Left colon (tissue), 2 donors: Measurements from ENCODE around the gene PPP1CA. TPM values are rescaled to one million over a fixed set of nuclear protein-coding genes. Genes with fewer than 3 reads are reported as not detected.
"Not testable (repeated sequence)": the region's sequence is repeated elsewhere in the genome, so short reads cannot be mapped to it uniquely, and the experiment has no call there.

Experiments
- ATAC-seq: fragments of 200-7000 bp; cut with Tn5 transposase; one replicate; pipeline ENCODE4 v1.9.1; 2020; ENCODE audit warnings: mild to moderate bottlenecking, moderate library complexity
- DNase-seq, 2 donors: peaks; one replicate each; pipeline ENCODE4 v3.0.0-alpha.2; 2020
- intact Hi-C, 2 donors: fragments of 100-400 bp; cut with DNase I in 1 of 2; cut with micrococcal nuclease in 1 of 2; formaldehyde crosslinking; loops; one replicate each; pipeline versions ENCODE4 v1.11.2 to v1.14.0; 2022; cut with DNase I, micrococcal nuclease
- total RNA-seq, 2 donors: library from RNA; stranded (reverse); fragmentation: NEBNext Ultra II Directional; extraction: Animal tissue kit (Norgen Biotek cat#: 25700); gene quantifications; one replicate each; pipeline ENCODE4 v1.2.1, GENCODE V29; 2021
- donor health status: DM: no; HTN: no; CAD: no.
- donor health status: DM: yes; HTN: yes; CAD: no.

PPP1CA gene
- total RNA-seq, 2 donors from 2014 or later, result 214 to 243 TPM

DNA sequence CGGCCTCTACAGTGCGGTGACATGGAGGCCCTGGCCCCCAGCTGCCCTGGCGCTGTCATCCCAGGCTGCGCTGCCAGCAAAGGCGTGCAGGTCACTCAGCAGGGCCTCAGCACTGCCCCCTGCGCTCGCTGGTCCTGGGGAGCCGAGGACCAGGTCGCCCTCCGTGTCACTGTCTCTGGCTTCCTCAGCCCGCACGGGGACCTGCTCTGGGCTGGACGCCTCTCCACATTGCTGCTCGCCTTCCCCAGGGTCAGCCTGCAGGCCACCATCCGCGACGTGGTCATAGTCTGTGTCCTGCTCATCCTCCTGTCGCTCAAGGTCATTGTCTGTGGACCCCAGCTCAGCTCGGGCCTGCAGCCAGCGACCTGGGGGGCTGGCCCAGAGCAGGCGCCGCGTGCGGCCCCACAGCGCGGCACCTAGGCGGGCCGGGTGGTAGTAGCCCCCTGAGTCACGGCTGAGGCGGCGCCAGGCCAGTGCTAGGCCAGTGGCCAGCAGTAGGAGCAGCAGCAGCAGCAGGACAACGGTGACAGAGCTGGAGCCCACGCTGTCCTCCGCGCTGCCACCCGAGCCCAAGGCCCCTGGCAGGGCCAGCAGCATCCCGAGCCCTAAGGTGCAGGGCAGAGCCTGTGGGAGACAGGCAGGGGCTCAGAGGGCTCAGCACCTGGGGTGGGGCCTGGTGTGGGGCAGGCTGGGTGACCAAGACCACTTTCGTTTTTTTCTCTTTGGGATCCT, 34.2 kb upstream of the PPP1CA start:
- DNase-seq, result no peak
- intact Hi-C loops, result no loop called here
- ATAC-seq, result peak; percentile 1

DNA sequence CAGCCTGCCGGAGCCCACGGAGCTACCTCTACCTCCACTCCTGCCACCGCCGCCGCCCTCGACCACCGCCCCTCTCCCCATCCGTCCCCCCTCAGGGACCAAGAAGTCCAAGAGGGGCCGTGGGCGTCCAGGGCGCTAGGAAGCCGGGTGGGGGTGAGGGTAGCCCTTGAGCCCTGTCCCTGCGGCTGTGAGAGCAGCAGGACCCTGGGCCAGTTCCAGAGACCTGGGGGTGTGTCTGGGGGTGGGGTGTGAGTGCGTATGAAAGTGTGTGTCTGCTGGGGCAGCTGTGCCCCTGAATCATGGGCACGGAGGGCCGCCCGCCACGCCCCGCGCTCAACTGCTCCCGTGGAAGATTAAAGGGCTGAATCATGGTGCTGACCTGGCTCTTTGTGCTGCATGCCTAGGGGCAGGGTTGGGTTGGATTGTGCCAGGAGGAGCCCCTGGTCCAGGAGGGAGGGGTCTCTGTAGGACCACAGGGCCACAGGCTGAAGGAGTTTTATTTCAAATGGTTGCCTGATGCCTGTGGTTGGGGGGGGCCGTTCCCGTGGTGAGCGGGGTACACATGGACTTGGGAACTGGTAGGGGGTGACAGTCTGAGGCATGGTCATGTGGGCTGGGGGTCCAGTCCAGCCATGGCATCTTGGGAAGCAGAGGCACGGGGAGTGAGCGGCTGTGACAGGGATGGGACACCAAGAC, 33.5 kb upstream of the PPP1CA start:
- ATAC-seq, result no peak
- intact Hi-C loops, result no loop called here
- DNase-seq, result no peak

DNA sequence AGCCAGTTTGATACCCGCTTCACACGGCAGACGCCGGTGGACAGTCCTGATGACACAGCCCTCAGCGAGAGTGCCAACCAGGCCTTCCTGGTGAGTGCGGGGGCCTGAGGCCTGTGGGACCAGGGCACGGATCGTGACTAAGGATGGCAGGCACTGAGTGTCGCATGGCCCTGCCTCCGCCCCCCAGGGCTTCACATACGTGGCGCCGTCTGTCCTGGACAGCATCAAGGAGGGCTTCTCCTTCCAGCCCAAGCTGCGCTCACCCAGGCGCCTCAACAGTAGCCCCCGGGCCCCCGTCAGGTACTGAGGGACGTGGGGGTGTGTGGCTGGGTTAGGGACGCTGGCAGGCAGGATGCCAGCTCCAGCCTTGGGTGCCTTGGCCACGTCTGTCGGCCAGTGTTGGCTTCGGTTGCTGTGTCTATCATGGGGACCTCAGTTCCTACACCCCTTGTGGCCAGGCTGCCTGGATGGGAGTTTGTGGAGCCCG, 32.8 kb upstream of the PPP1CA start:
- intact Hi-C loops, result no loop called here
- ATAC-seq, result no peak

DNA sequence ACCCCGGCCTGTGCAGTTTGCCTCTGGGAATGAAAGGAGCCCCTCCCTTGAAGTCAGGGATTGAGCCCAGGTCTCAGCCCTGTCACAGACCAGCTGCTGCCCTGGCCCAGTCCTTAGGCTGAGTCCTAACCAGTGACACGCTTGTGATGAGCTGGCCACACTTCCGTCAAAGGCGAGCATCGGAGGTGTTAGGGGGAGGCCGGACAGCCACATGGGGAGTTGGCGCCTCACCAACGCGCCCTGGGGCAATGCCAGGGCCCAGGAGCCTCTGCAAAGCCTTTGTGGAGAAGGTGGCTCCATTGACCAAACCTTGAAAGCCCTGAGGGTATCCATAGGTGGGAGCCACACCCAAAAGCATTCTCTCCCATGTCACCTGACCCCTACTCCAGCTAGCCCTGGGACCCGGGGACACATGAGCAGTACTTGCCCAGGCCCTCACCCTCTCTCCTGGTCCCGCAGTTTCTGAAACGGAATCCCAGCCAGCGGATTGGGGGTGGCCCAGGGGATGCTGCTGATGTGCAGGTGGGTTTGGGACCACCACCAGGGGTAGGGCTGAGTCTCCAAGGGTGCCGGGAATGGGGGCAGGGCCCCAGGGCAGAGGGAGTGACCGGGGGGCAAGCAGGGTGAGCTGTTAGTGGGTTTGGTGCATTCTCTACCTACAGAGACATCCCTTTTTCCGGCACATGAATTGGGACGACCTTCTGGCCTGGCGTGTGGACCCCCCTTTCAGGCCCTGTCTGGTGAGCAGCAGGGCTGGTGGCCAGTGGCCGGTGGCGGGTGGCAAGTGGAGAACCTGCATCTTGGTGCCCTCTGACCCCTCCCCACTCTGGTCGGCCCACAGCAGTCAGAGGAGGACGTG, 32.1 kb upstream of the PPP1CA start:
- ATAC-seq, result no peak
- intact Hi-C loops, result no loop called here
- DNase-seq, result no peak

More for the DNA sequence above, 32.8 kb upstream of the PPP1CA start:
- DNase-seq, result no peak

DNA sequence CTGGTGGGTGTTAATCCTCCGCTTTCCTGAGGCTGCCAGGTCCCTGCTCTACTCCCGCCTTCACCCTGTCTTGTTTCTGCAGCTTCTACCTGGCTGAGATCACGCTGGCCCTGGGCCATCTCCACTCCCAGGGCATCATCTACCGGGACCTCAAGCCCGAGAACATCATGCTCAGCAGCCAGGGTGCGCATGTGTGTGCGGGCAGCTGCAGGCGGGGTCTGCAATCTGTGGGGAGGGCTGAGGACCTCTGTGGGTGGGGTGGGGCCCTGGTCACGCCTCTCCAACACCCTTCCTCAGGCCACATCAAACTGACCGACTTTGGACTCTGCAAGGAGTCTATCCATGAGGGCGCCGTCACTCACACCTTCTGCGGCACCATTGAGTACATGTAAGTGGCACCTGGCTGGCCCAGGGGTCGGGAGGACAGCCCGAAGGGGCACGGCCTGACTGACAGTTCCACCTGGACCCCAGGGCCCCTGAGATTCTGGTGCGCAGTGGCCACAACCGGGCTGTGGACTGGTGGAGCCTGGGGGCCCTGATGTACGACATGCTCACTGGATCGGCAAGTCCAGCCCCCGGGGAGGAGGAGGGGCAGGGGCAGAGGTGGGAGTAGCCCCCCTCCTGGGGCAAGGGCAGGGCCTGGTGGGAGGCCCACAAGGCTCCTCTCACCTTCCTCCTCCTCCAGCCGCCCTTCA, 31.1 kb upstream of the PPP1CA start:
- DNase-seq (no peak), ATAC-seq (no peak)
- intact Hi-C loops, result no loop called here

DNA sequence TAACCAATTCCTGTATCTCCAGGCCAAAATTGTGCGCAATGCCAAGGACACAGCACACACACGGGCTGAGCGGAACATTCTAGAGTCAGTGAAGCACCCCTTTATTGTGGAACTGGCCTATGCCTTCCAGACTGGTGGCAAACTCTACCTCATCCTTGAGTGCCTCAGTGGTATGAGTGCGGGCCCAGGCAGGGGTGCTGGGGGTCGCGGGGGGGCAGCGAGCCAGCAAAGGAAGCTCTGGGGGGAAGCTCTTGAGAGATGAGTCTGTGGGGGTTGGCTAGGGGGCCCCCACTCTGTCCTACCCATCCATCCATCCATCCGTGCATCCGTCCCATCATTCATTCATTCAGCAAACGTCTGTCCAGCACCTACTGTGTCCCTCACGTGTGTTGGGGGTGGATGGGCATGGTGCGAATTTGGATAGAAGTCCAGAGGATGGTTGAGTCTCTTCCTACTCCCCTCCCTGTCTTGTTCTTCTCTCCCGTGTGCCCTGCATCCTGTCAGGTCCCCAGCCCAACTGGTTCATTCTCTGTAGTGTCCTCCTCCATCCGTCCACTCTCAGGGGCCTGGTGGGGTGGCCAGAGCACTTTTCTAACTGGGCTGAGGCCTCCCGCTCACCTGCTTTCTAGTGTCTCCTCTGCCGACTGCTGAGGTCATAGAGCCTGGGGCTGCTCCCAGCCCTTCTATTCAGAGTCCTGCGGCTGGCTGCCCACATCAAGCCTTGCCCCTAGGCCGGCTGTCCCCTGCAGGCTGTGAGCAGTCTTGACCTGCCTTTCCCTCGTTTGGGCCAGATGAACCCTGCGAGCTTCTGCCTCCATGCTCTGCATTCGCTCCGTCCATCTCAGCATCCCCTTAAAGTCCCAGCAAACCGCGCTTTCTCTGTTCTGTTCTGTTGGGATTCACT, 29.9 kb upstream of the PPP1CA start:
- DNase-seq, result no peak
- intact Hi-C loops, result no loop called here
- no peak for ATAC-seq

DNA sequence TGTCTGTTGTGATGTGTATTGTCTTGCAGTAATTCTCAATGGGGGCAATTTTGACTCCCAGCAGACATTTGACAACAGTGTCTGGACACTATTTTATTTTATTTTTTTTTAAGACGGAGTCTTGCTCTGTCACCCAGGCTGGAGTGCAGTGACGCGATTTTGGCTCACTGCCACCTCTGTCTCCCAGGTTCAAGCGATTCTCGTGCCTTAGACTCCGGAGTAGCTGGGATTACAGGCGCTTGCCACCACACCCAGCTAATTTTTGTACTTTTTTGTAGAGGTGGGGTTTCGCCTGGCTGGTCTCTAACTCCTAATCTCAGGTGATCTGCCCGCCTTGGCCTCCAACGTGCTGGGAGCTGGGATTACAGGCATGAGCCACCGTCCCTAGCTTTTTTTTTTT, 28.1 kb upstream of the PPP1CA start:
- no peak for ATAC-seq
- no peak for DNase-seq
- intact Hi-C loops, result no loop called here

DNA sequence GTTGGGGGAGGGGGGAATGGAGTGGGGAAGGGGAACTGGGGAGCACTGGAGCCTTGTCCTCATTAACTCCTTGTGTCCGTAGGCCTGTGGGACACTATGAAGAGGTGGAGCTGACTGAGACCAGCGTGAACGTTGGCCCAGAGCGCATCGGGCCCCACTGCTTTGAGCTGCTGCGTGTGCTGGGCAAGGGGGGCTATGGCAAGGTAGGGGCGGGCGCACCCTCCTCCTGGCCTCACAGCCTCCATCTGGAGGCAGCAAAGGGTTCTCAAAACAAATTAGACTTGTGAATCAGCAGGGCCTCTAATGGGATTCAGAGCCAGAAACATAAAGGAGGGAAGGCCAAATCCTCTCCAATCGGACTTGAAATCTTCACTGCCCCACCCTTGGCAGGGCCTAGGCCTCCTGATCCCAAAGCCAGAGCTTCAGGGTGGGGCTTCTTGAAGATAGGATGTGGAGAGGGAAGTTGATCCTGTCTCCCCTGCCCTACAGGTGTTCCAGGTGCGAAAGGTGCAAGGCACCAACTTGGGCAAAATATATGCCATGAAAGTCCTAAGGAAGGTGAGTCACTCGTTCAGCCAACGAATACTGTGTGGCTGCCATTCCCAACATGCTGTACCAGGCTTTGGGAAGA, 27.5 kb upstream of the PPP1CA start:
- intact Hi-C loops, result no loop called here
- DNase-seq (no peak), ATAC-seq (peak; percentile 2)

DNA sequence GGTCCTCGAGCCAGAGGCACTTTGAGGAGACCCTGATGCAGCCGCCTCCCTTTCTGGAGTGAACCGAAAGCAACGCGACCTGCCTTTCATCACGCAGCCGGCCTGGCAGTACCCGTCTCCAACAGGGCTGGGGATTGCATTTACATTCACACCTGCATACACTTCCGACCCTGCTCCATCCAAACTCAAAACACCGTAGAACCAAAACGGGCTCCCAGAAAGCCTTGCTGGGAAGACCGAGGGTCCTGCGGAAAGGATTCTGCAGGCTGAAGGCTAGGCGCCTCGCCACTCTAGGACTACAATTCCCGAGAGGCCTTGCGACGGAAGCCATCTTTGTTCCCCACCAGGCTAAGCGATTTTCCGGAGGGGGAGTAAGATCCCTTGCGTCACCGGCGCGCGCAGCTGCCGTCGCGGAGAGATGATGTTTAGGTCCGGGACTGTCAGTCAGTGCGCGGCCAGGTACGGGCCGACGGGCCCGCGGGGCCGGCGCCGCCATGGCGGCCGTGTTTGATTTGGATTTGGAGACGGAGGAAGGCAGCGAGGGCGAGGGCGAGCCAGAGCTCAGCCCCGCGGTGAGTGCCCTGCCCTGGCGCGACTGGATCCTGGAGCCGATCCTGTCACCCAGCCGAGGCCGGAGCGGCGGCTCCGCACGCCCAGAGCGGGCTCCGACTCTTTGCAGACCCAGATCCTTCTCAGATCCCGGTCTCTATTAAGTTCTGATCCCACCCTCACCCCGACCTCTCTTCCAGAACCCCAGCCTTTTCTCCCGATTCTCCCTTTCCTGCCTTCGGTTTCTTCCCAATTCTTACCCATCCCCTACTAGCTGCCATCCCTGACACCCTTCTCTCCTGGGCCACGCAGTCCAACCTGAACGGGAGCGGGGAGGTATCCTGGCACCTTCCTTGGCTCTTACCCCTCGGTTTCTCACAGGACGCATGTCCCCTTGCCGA, 26.7 kb upstream of the PPP1CA start, which contains the start of gene RPS6KB2:
RPS6KB2 (plus strand) TSS at position 443 of the 950 bp plus-strand sequence; CDS start at position 495, 52 bp downstream.
- DNase-seq, result peak; percentile 98 to 99
- peak; percentile 90 for ATAC-seq
- intact Hi-C loops, result no loop called here

DNA sequence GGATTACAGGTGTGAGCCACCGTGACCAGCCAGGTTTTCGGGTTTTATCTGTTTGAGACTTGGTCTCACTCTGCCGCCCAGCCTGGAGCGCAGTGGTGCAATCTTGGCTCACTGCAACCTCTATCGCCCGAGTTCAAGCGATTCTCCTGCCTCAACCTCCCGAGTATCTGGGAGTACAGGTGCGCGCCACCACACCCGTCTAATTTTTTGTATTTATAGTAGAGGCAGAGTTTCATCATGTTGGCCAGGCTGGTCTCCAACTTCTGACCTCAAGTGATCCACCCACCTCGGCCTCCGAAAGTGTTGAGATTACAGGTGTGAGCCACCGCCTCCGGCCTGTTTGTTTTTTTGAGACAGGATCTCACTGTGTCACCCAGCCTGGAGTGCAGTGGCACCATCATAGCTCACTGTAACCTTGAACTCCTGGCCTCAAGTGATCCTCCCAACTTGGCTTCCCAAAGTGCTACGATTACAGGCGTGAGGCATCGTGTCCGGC, 25.8 kb upstream of the PPP1CA start:
- DNase-seq, intact Hi-C loops: not testable (repeated sequence)
- ATAC-seq, result peak; percentile 19

DNA sequence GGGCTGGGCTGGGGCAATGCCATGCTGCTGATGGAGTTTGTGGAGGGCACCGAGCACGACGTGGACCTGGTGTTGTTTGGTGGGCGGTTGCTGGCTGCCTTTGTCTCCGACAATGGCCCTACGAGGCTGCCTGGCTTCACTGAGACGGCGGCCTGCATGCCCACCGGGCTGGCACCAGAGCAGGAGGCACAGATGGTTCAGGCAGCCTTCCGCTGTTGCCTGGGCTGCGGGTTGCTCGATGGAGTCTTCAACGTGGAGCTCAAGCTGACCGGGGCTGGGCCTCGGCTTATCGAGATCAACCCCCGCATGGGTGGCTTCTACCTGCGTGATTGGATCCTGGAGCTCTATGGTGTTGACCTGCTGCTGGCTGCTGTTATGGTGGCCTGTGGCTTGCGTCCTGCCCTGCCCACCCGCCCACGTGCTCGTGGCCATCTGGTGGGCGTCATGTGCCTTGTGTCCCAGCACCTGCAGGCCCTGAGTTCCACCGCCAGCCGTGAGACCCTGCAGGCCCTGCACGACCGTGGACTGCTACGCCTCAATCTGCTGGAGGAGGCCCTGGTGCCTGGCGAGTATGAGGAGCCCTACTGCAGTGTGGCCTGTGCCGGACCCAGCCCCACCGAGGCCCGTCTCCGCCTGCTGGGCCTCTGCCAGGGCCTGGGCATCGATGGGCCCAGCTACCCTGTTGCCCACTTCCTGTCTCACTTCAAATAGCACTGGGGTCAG, 22.4 kb upstream of the PPP1CA start:
- intact Hi-C loops, result no loop called here
- ATAC-seq (no peak), DNase-seq (no peak)

DNA sequence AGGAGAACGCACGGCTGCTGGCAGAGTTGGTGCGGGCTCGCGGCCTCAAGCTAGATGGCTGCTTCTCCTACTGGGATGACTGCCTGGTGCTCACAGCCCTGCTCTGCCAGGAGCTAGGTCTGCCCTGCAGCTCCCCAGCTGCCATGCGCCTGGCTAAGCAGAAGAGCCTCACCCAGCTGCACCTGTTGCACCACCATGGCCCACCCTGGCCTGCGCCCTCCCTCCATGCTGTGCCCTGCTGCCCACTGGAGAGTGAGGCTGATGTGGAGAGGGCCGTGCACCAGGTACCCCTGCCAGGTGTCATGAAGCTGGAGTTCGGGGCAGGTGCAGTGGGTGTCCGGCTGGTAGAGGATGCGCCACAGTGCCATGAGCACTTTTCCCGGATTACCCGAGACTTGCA, 21.8 kb upstream of the PPP1CA start:
- intact Hi-C loops, result no loop called here
- ATAC-seq, result no peak
- no peak for DNase-seq

DNA sequence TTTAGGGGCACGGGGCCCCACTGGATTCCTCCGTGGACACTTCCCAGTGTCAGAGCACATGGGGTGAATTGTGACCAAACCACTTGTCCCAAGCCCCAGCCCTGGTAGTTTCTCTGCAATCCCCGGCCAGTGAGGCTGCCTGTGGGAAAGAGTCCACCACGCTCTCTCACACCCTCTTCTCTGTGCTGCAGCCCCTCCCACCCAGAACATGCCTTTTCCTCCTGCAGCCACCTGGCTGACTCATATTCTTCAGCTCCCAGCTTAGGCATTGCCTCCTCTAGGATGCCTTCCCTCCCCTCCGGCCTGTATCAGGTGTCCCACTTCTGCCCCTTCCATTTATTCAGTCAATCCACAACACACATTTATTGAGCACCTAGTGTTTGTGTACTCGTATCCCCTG, 21.2 kb upstream of the PPP1CA start:
- DNase-seq (no peak), ATAC-seq (no peak)
- intact Hi-C loops, result no loop called here

DNA sequence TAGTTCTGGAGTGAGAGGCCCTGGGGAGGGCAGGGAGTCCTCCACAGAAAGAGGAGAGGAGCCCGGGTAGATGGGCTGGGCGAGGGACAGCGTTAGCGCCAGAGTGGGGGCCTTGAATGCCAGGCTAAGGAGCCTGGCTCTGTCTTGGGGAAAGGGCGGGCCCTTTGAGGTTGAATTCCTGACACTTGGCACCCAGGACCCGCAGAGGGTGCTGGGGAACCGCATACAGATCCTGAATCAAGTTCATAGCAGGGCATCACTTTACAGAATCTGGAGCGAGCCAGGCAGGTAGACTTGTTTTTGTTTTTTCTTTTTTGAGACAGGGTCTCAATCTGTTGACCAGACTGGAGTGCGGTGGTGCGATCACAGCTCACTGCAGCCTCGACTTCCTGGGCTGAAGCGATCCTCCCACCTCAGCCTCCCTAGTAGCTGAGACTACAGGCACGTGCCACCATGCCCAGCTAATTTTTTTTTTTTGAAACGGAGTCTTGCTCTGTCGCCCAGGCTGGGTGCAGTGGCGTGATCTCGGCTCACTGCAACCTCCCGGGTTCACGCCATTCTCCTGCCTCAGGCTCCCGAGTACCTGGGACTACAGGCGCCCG, 19.9 kb upstream of the PPP1CA start:
- DNase-seq (no peak), ATAC-seq (peak; percentile 22)
- intact Hi-C loops, result no loop called here
